ENCODE results near the gene DDX56. TPM values are rescaled to one million over a fixed set of nuclear protein-coding genes. Genes with fewer than 3 reads are reported as not detected.

Gene DDX56
- total RNA-seq, 1 experiment from 2014 or later, result 83.1 TPM

DNA sequence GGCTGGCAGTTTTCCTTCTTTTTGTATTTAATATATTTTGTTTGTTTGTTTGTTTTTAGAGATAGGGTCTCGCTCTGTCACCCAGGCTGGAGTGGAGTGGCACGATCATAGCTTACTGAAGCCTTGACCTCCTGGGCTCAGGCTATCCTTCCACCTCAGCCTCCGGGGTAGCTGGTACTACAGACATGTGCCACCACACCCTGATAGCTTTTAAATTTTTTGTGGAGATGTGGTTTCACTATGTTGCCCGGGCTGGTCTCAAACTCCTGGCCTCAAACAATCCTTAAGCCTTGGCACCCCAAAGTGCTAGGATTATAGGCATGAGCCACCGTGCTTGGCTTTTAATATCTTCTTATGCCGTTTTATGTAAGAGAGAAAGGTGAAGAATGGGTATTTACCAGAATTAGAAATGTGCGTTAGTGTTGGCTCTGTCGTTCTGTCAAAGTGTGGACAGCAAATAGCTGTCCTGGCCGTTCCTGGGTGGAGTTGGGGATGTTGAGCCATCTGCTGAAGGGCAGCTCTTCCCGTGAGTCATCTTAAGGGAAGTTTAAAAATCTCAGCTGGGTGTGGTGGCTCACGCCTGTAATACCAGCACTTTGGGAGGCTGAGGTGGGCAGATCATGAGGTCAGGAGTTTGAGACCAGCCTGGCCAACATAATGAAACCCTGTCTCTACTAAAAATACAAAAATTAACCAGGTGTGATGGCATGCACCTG, 47.5 kb upstream of the DDX56 start (continued):
- TF ChIP-seq OVOL2 (CRISPR knock-in tag; IDR thresholded peaks at IDR 0.05; ENCODE audit: borderline replicate concordance) (no peak), ZNF396 (CRISPR knock-in tag; IDR thresholded peaks at IDR 0.05; ENCODE audit: borderline replicate concordance) (no peak), ERG (CRISPR knock-in tag; IDR thresholded peaks at IDR 0.05) (no peak), HMGA2 (CRISPR knock-in tag; IDR thresholded peaks at IDR 0.05) (no peak), ZNF423 (CRISPR knock-in tag; IDR thresholded peaks at IDR 0.05) (no peak)

DNA sequence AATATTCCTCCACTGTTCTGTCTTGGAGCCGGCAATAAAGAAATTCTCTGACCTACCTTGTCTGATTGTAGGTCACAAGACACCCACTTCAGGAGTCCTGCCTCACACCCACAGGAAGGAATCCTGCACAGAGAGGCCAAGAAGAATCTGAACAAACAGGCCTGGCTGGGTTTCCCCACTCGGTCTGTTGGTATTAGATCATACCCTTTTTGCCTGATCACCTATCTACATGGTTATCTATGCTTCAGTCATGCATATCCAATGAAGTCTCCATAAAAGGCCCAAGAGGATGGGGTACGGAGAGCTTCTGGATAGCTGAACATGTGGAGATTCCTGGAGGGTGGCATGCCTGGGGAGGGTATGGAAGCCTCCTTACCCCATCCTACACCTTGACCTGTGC, 45.0 kb upstream of the DDX56 start:
- DNase-seq (ENCODE audit: low spot score) (no peak), ATAC-seq (no peak)
- Mint-ChIP-seq H3K9me3 (no peaks in the 10 kb centered on the region), H3K27me3 (ENCODE audit: low read depth) (no peaks in the 10 kb centered on the region), H3K27ac (peak overlapping the region; percentile 40; the same call in 1 of the 2 replicates), H3K4me1 (peaks cover 25% of the 10 kb centered on the region), H3K4me3 (no peak overlapping the region), H3K36me3 (no peaks in the 10 kb centered on the region)
- POLR2A ChIA-PET, result no interaction called here
- CTCF ChIA-PET, result no interaction called here
- TF ChIP-seq ZNF121 (CRISPR knock-in tag; IDR thresholded peaks at IDR 0.05), result no peak
- TF ChIP-seq, protein P1, sequence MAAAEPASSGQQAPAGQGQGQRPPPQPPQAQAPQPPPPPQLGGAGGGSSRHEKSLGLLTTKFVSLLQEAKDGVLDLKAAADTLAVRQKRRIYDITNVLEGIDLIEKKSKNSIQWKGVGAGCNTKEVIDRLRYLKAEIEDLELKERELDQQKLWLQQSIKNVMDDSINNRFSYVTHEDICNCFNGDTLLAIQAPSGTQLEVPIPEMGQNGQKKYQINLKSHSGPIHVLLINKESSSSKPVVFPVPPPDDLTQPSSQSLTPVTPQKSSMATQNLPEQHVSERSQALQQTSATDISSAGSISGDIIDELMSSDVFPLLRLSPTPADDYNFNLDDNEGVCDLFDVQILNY (CRISPR knock-in tag; IDR thresholded peaks at IDR 0.05), result no peak
- TF ChIP-seq ESRRA (CRISPR knock-in tag; IDR thresholded peaks at IDR 0.05; ENCODE audit: borderline replicate concordance), result no peak
- no peak for TF ChIP-seq FOXP1 (CRISPR knock-in tag; IDR thresholded peaks at IDR 0.05; ENCODE audit: borderline replicate concordance)
- no peak for TF ChIP-seq PRRX2 (CRISPR knock-in tag; IDR thresholded peaks at IDR 0.05)
- no peak for TF ChIP-seq NR1H2 (CRISPR knock-in tag; IDR thresholded peaks at IDR 0.05)
- TF ChIP-seq NFE2L1 (CRISPR knock-in tag; IDR thresholded peaks at IDR 0.05), result no peak
- TF ChIP-seq, protein P2, sequence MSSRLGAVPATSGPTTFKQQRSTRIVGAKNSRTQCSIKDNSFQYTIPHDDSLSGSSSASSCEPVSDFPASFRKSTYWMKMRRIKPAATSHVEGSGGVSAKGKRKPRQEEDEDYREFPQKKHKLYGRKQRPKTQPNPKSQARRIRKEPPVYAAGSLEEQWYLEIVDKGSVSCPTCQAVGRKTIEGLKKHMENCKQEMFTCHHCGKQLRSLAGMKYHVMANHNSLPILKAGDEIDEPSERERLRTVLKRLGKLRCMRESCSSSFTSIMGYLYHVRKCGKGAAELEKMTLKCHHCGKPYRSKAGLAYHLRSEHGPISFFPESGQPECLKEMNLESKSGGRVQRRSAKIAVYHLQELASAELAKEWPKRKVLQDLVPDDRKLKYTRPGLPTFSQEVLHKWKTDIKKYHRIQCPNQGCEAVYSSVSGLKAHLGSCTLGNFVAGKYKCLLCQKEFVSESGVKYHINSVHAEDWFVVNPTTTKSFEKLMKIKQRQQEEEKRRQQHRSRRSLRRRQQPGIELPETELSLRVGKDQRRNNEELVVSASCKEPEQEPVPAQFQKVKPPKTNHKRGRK (CRISPR knock-in tag; IDR thresholded peaks at IDR 0.05; ENCODE audit: borderline replicate concordance), result no peak
- TF ChIP-seq TP53 (CRISPR knock-in tag; IDR thresholded peaks at IDR 0.05), result no peak
- TF ChIP-seq FOXJ3 (CRISPR knock-in tag; IDR thresholded peaks at IDR 0.05; ENCODE audit: borderline replicate concordance), result no peak
- no peak for TF ChIP-seq NFATC4 (CRISPR knock-in tag; IDR thresholded peaks at IDR 0.05)
- TF ChIP-seq CBFB (CRISPR knock-in tag; IDR thresholded peaks at IDR 0.05; ENCODE audit: low read depth), result no peak
- no peak for TF ChIP-seq GRHL2 (CRISPR knock-in tag; IDR thresholded peaks at IDR 0.05; ENCODE audit: insufficient replicate concordance, severe bottlenecking)
- no peak for TF ChIP-seq RORB (CRISPR knock-in tag; IDR thresholded peaks at IDR 0.05)
- no peak for TF ChIP-seq GABPB1 (CRISPR knock-in tag; IDR thresholded peaks at IDR 0.05)
- TF ChIP-seq, protein P3, sequence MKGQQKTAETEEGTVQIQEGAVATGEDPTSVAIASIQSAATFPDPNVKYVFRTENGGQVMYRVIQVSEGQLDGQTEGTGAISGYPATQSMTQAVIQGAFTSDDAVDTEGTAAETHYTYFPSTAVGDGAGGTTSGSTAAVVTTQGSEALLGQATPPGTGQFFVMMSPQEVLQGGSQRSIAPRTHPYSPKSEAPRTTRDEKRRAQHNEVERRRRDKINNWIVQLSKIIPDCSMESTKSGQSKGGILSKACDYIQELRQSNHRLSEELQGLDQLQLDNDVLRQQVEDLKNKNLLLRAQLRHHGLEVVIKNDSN (CRISPR knock-in tag; IDR thresholded peaks at IDR 0.05), result no peak

DNA sequence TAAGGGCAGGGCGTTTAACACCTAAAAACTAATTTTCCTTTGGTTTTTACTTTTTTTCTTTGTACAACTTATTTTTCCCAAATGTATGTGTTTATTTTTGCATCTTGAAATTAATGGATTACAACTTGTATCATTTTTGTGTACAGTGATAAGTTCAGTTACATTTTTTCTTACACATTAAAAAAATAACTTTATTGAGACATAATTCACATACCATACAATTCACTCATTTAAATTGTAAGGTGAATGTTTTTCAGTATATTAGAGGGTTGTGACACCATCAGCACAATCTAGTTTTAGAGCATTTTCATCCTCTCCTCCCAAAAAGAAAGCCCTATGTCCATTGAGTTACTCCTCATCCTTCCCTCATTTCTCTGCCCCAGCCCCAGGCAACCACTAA, 44.3 kb upstream of the DDX56 start:
- CTCF ChIA-PET, result no interaction called here
- H3K9me3 Mint-ChIP-seq, result no peaks in the 10 kb centered on the region
- H3K36me3 Mint-ChIP-seq, result no peaks in the 10 kb centered on the region
- peaks cover 25% of the 10 kb centered on the region for H3K4me1 Mint-ChIP-seq
- POLR2A ChIA-PET, result no interaction called here
- no peak for DNase-seq (ENCODE audit: low spot score)
- ATAC-seq, result no peak
- H3K27ac Mint-ChIP-seq, result peak overlapping the region; percentile 40; the same call in 1 of the 2 replicates
- H3K27me3 Mint-ChIP-seq (ENCODE audit: low read depth), result no peaks in the 10 kb centered on the region
- no peak overlapping the region for H3K4me3 Mint-ChIP-seq
- TF ChIP-seq ZNF121 (CRISPR knock-in tag; IDR thresholded peaks at IDR 0.05), result no peak
- no peak for TF ChIP-seq ZNF423 (CRISPR knock-in tag; IDR thresholded peaks at IDR 0.05)
- no peak for TF ChIP-seq CBFB (CRISPR knock-in tag; IDR thresholded peaks at IDR 0.05; ENCODE audit: low read depth)
- TF ChIP-seq, protein P4, sequence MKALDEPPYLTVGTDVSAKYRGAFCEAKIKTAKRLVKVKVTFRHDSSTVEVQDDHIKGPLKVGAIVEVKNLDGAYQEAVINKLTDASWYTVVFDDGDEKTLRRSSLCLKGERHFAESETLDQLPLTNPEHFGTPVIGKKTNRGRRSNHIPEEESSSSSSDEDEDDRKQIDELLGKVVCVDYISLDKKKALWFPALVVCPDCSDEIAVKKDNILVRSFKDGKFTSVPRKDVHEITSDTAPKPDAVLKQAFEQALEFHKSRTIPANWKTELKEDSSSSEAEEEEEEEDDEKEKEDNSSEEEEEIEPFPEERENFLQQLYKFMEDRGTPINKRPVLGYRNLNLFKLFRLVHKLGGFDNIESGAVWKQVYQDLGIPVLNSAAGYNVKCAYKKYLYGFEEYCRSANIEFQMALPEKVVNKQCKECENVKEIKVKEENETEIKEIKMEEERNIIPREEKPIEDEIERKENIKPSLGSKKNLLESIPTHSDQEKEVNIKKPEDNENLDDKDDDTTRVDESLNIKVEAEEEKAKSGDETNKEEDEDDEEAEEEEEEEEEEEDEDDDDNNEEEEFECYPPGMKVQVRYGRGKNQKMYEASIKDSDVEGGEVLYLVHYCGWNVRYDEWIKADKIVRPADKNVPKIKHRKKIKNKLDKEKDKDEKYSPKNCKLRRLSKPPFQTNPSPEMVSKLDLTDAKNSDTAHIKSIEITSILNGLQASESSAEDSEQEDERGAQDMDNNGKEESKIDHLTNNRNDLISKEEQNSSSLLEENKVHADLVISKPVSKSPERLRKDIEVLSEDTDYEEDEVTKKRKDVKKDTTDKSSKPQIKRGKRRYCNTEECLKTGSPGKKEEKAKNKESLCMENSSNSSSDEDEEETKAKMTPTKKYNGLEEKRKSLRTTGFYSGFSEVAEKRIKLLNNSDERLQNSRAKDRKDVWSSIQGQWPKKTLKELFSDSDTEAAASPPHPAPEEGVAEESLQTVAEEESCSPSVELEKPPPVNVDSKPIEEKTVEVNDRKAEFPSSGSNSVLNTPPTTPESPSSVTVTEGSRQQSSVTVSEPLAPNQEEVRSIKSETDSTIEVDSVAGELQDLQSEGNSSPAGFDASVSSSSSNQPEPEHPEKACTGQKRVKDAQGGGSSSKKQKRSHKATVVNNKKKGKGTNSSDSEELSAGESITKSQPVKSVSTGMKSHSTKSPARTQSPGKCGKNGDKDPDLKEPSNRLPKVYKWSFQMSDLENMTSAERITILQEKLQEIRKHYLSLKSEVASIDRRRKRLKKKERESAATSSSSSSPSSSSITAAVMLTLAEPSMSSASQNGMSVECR (CRISPR knock-in tag; IDR thresholded peaks at IDR 0.05; ENCODE audit: borderline replicate concordance), result no peak
- no peak for TF ChIP-seq HMGXB4 (CRISPR knock-in tag; IDR thresholded peaks at IDR 0.05)
- no peak for TF ChIP-seq ZNF671 (CRISPR knock-in tag; IDR thresholded peaks at IDR 0.05)

Data from WTC11 (cell line).